PC-9 (cell line): Measurements from ENCODE around the gene NAA25. TPM values are rescaled to one million over a fixed set of nuclear protein-coding genes. Genes with fewer than 3 reads are reported as not detected.

Source experiments
- BruUV-seq: library from RNA; stranded (reverse); fragments of 400-500 nt; replicated peaks from 2 replicates; lab custom pipeline; 2021; lab: Mats Ljungman, UMichigan
- CTCF ChIA-PET: fragments of 300-600 bp; sonication (Branson Sonifier 250); formaldehyde crosslinking; loops from one replicate; lab custom pipeline; 2022; ENCODE audit warnings: antibody characterized with exemption; lab: Charles Lee
- POLR2A ChIA-PET: fragments of 300-600 bp; sonication (Branson Sonifier 250); formaldehyde crosslinking; loops from one replicate; lab custom pipeline; 2022; ENCODE audit warnings: antibody characterized with exemption; ENCODE audit not compliant: unreplicated experiment; lab: Charles Lee
- DNase-seq, 2 experiments: peaks; one replicate each; pipeline versions ENCODE4 v3.0.0 to v3.0.0-alpha.2; 2015 to 2022; ENCODE audit warnings: mixed read lengths in 1 of 2
- H2AFZ ChIP-seq: fragments of 200-600 bp; sonication (generic); 2 replicates; pipeline ENCODE4 v1.8.1; 2017; ENCODE audit warnings: antibody characterized with exemption
- H3F3A ChIP-seq: fragments of 200-600 bp; sonication (generic); 2 replicates; pipeline ENCODE4 v1.8.1; 2017; ENCODE audit warnings: antibody characterized with exemption, mild to moderate bottlenecking, low read depth; ENCODE audit not compliant: insufficient read depth
- H3K27ac ChIP-seq: fragments of 200-600 bp; sonication (generic); 2 replicates; pipeline ENCODE4 v1.6.1; 2016; ENCODE audit warnings: mixed run types
- H3K27me3 ChIP-seq: fragments of 200-600 bp; sonication (generic); 2 replicates; pipeline ENCODE4 v1.6.1; 2016; ENCODE audit warnings: low read depth, mixed run types; ENCODE audit not compliant: insufficient read depth
- H3K36me3 ChIP-seq: fragments of 200-600 bp; sonication (generic); 2 replicates; pipeline ENCODE4 v1.6.1; 2016; ENCODE audit warnings: low read depth, mixed run types
- H3K4me1 ChIP-seq: fragments of 200-600 bp; sonication (generic); replicated peaks from 2 replicates; pipeline ENCODE4 v1.6.1; 2016; ENCODE audit warnings: mixed run types; ENCODE audit not compliant: insufficient read depth
- H3K4me2 ChIP-seq: fragments of 200-600 bp; sonication (generic); 2 replicates; pipeline ENCODE4 v1.6.1; 2017; ENCODE audit warnings: mixed run types
- H3K4me3 ChIP-seq: fragments of 200-600 bp; sonication (generic); 2 replicates; pipeline ENCODE4 v1.6.1; 2016; ENCODE audit warnings: mixed run types
- H3K79me2 ChIP-seq: fragments of 200-600 bp; sonication (generic); 2 replicates; pipeline ENCODE4 v1.6.1; 2017; ENCODE audit warnings: low read depth, mixed run types
- H3K9me2 ChIP-seq: fragments of 200-600 bp; sonication (generic); 2 replicates; pipeline ENCODE4 v1.8.1; 2017; ENCODE audit warnings: mild to moderate bottlenecking; ENCODE audit not compliant: insufficient read depth
- H3K9me3 ChIP-seq: fragments of 200-600 bp; sonication (generic); 2 replicates; pipeline ENCODE4 v1.8.1; 2016; ENCODE audit warnings: low read depth; ENCODE audit not compliant: insufficient read depth
- H4K20me1 ChIP-seq: fragments of 200-600 bp; sonication (generic); 2 replicates; pipeline ENCODE4 v1.8.1; 2017; ENCODE audit not compliant: insufficient read depth
- CTCF ChIP-seq: fragments of 200-600 bp; sonication (generic); conservative IDR thresholded peaks from 2 replicates; pipeline ENCODE4 v1.6.1; 2017; ENCODE audit warnings: mixed run types, antibody characterized with exemption, mild to moderate bottlenecking, moderate library complexity
- EZH2 ChIP-seq: fragments of 200-600 bp; sonication (generic); IDR thresholded peaks from 2 replicates; pipeline ENCODE4 v1.8.0; 2017; ENCODE audit warnings: antibody characterized with exemption, low read depth
- intact Hi-C: fragments of 100-400 bp; cut with micrococcal nuclease; formaldehyde crosslinking; loops from one replicate; pipeline ENCODE4 v1.10.0; 2022; ENCODE audit not compliant: unreplicated experiment
- total RNA-seq: library from RNA; stranded (reverse); gene quantifications from 2 replicates; pipeline ENCODE4 v1.2.3, GENCODE V29; 2021

Gene NAA25
- total RNA-seq, 1 experiment from 2014 or later: 37.0 TPM

GRCh38 chr12:112023759-112024396 is 84.7 kb downstream of the NAA25 start:
- H3K4me1 ChIP-seq: peaks cover 5% of the 10 kb centered on the region
- peaks cover 39% of the 10 kb centered on the region for H4K20me1 ChIP-seq
- no peak overlapping the region for H3K4me2 ChIP-seq
- POLR2A ChIA-PET: no interaction called here
- H3K27me3 ChIP-seq: no peaks in the 10 kb centered on the region
- H3K9me3 ChIP-seq: no peaks in the 10 kb centered on the region
- H3K4me3 ChIP-seq: no peak overlapping the region
- CTCF ChIA-PET: interaction anchor here (0.7 to 1.0 kb wide), 2 partner anchors 63 to 83 kb away, joined by 3 to 5 read pairs; no protein-coding TSS in a partner anchor
- intact Hi-C loops: no loop called here
- DNase-seq: no peak
- no peak overlapping the region for H2AFZ ChIP-seq
- H3K36me3 ChIP-seq: peaks cover 25% of the 10 kb centered on the region
- no peak overlapping the region for H3K27ac ChIP-seq
- H3K79me2 ChIP-seq: peaks cover 24% of the 10 kb centered on the region
- no TSS peak for BruUV-seq
- no peaks in the 10 kb centered on the region for H3K9me2 ChIP-seq
- peaks cover 71% of the 10 kb centered on the region for H3F3A ChIP-seq
- TF ChIP-seq EZH2 (no peak), CTCF (no peak)

GRCh38 chr12:112022241-112023016 is 86.2 kb downstream of the NAA25 start:
- H3F3A ChIP-seq: peaks cover 69% of the 10 kb centered on the region
- no peak overlapping the region for H2AFZ ChIP-seq
- TSS peak; percentile 95 for BruUV-seq
- no peak overlapping the region for H3K27ac ChIP-seq
- intact Hi-C loops: no loop called here
- no peaks in the 10 kb centered on the region for H3K9me2 ChIP-seq
- H3K27me3 ChIP-seq: no peaks in the 10 kb centered on the region
- H3K9me3 ChIP-seq: no peaks in the 10 kb centered on the region
- no peak overlapping the region for H3K4me2 ChIP-seq
- no peak for TF ChIP-seq CTCF
- TF ChIP-seq EZH2: no peak
- ChIA-PET CTCF (interaction anchor here (1.0 kb wide), 1 partner anchor 81 kb away, joined by 5 read pairs; no protein-coding TSS in a partner anchor), POLR2A (interaction anchor here (0.6 kb wide), 1 partner anchor 343 kb away, joined by 17 read pairs; no protein-coding TSS in a partner anchor)
- peaks cover 38% of the 10 kb centered on the region for H3K79me2 ChIP-seq
- DNase-seq: no peak
- peaks cover 19% of the 10 kb centered on the region for H3K4me1 ChIP-seq
- no peak overlapping the region for H3K4me3 ChIP-seq
- H4K20me1 ChIP-seq: peaks cover 49% of the 10 kb centered on the region
- H3K36me3 ChIP-seq: peaks cover 20% of the 10 kb centered on the region

- POLR2A ChIA-PET: no interaction called here
- no peak overlapping the region for H3K4me3 ChIP-seq
Observed at GRCh38 chr12:112020947-112021457, 87.6 kb downstream of the NAA25 start.

More at GRCh38 chr12:112020947-112021457, 87.6 kb downstream of the NAA25 start:
- Histone ChIP-seq H3K9me2 (no peaks in the 10 kb centered on the region), H3F3A (peaks cover 72% of the 10 kb centered on the region), H3K4me2 (no peak overlapping the region), H3K36me3 (peaks cover 22% of the 10 kb centered on the region), H3K27ac (no peak overlapping the region), H3K79me2 (peaks cover 53% of the 10 kb centered on the region), H4K20me1 (peaks cover 56% of the 10 kb centered on the region), H3K9me3 (no peaks in the 10 kb centered on the region), H2AFZ (no peak overlapping the region), H3K27me3 (no peaks in the 10 kb centered on the region), H3K4me1 (peaks cover 28% of the 10 kb centered on the region)
- DNase-seq: no peak
- CTCF ChIA-PET: interaction anchor here (0.6 kb wide), 1 partner anchor 9 kb away, joined by 3 read pairs; no protein-coding TSS in a partner anchor
- BruUV-seq: no TSS peak
- TF ChIP-seq EZH2 (no peak), CTCF (no peak)
- intact Hi-C loops: no loop called here
